Tibial nerve (tissue), 4 donors: ENCODE data around the gene RCL1.

Experiments used
- CTCF ChIP-seq, 5 experiments: fragments of 200-600 bp in 3 of 5; fragments of 450-650 bp in 2 of 5; sonication (generic) in 3 of 5; IDR thresholded peaks; one replicate each; pipeline ENCODE4 v1.5.1; 2016 to 2019; ENCODE audit warnings: antibody characterized with exemption in 5 of 5, mild to moderate bottlenecking in 3 of 5, moderate library complexity in 2 of 5
- EP300 ChIP-seq, 2 donors: sonication (generic); formaldehyde crosslinking; IDR thresholded peaks; one replicate each; pipeline ENCODE4 v1.6.1; 2017; ENCODE audit warnings: antibody characterized with exemption in 2 of 2, mild to moderate bottlenecking in 1 of 2
- POLR2A ChIP-seq, 2 donors: fragments of 450-650 bp; IDR thresholded peaks; one replicate each; pipeline ENCODE4 v1.6.1; 2017; ENCODE audit warnings: antibody characterized with exemption in 2 of 2, mild to moderate bottlenecking in 2 of 2, moderate library complexity in 2 of 2

GRCh38 chr9:4902135-4902475 is 109.4 kb downstream of the RCL1 start:
- TF ChIP-seq CTCF (IDR thresholded peaks at IDR 0.05) (no peak), POLR2A (IDR thresholded peaks at IDR 0.05) (no peak), EP300 (IDR thresholded peaks at IDR 0.05) (no peak)
